Hematopoietic multipotent progenitor cell treated with erythropoietin and hydrocortisone succinate and interleukin-3 and kit ligand, for 6 days (in vitro differentiated cells): ENCODE data around the gene NR6A1.
"Not testable (repeated sequence)": the region's sequence is repeated elsewhere in the genome, so short reads cannot be mapped to it uniquely, and the experiment has no call there.

Source experiments
- DNase-seq: peaks from one replicate; pipeline ENCODE4 v3.0.0-alpha.2; 2015

The NR6A1 gene

DNA sequence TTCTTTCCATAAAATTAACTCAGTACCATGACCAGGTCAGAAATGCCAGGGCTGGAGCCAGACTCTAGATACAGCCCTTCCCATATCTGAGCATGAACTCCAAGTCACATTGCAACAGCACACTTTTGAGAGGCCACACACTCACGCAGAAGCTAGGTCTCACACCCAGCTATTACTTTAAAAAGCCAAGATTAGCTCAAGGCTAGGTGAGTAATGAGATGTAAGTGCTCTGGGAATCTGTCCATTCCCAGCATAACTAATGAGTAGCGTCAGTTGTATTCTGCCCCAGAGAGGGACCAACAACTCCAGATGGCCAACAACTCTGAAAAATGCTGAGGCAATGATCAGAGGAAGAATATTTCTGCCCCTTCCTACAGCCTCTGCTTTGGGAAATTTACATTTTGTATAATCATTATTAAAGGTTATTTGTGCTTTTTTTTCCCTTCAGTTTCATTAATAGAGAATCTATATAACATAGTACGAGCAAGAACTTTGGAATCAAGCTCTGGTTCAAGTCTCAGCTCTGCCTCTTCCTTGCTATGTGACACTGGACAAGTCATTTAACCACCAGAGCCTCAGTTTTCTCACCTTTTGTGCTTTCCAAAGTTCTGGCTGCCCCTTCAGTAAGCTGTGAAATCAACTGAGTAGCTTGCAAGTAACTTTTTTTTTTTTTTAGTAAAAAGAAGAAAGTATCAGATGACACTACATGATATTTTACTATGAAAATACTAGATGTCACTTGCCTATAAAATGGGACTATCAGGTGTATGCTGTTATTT is 118.3 kb downstream of the NR6A1 start:
- no peak for DNase-seq

DNA sequence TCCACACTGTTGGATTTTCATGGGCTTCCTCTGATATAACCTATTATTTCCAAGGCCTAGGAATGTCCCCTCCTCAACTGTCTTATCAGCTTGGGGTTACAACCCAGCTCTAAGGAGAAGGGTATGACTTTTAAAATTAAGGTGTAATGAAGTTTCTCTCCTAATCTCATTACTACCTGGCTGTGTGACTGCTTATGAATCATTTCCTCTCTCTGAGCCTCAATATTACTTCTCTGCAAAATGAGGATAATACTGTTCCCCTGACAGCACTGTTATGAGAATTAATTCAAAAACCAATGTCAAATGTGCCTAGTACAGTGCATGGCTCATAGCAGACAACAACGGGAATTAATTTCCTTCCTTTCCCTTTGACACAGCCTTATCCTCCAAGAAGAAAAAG is 118.9 kb downstream of the NR6A1 start:
- DNase-seq: no peak

DNA sequence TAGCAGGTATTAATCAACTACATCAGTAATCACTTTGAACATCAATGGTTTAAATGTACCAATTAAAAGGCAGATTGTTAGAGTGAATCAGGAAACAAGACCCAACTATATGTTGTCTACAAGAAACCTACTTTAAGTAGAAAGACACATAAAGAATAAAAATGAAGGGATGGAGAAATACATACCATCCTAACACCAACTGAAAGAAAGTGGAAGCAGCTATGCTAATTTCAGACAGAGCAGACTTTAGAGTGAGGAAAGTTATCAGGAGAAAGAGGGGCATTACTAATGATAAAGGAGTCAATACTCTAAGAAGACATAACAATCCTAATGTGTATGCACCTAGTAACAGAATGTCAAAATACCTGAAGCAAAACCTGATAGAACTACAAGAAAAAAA is 125.8 kb downstream of the NR6A1 start:
- no peak for DNase-seq

DNA sequence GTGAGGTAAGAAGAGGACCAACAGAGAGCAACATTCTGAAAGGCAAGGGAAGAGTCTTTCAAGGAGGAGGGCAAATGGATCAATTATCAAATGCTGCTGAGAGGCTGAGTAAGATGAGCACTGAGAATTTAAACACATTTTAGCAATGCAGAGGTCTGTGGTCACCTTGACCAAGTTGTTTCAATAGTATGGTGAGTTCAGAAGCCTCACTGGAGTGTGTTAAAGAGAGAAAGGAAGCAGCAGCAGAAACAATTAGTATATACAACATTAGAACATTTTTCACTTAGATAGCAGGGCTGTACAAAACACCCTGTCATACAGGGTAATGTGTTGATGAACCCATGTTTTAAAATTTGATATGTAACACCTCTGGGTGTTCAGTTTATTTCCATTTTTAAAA is 131.5 kb downstream of the NR6A1 start:
- no peak for DNase-seq

DNA sequence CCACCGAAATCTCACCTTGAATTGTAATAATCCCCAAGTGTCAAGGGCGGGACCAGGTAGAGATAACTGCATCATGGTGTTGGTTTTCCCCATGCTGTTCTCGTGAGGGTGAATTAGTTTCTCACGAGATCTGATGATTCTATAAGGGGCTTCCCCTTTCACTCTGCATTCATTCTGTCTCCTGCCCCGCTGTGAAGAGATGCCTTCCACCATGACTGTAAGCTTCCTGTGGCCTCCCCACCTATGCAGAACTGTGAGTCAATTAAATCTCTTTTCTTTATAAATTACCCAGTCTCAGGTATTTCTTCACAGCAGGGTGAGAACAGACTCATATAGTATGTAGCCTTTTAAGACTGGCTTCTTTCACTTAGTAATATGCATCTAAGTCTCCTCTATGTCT is 135.8 kb downstream of the NR6A1 start:
- no peak for DNase-seq

DNA sequence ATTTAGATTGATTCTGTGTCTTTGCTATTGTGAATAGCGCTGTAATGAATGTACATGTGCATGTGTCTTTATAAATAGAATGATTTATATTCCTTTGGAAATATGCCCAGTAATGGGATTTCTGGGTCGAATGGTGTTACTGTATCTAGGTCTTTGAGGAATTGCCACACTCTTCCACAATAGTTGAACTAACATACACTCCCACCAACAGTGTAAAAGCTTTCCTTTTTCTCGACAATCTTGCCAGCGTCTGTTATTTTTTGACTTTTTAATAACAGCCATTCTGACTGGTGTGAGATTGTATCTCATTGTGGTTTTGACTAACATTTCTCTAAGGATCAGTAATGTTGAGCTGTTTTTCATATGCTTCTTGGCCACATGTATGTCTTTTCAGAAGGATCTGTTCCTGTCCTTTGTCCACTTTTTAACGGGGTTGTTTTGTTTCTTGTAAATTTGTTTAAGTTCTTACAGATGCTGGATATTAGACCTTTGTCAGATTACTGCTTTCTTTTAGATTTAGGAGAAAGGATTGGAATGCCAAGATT is 139.0 kb downstream of the NR6A1 start:
- DNase-seq: peak; percentile 38

DNA sequence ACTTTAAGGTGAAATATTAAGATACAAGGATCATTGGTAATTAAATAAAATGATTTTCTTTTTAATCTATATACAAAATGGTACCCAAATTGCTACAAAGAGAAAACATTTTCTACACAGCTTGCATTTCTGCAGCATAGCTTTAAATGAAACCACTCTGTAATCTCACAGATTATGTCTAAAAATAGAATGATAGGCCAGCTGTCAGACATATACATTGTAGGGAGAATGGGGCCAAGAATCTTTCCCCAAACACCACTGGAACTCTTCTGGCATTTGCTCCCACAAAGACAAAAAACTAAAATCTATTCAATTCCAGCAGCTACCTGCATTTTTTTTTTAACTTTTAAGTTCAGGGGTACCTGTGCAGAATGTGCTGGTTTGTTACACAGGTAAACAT is 139.8 kb downstream of the NR6A1 start:
- DNase-seq: no peak

DNA sequence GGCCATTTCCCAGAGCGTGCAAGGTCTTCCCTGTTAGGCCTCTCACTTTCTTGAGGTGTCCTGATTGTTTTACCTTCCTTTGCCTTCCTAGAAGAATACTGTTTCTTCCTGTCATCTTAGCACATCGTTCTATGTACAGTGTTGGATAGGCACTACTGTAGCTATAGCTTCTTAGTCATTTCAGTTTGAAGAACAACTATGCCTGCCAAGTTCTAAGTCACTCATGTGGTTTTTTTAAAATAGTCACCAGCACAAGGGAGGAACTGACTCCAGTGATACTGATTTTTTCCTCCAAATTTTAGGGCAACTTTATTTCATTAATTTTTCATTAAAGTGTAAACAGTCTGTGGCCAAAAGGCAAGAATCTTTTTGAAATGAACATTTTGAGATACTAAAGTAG is 141.5 kb downstream of the NR6A1 start:
- DNase-seq: peak; percentile 28

DNA sequence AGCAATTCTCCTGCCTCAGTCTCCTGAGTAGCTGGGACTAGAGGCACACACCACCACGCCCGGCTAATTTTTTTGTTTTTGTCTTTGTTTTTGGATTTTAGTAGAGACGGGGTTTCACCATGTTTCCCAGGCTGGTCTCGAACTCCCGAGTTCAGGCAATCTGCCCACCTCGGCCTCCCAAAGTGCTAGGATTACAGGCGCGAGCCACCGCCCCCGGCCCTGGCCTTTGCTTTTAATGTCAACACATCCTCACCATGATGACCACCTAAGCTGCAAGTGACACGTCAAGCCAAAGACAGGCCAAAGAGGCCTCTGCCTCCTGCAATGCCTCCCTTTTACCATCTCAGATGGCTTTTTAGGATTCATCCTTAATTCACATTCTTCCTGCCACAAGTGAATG is 142.4 kb downstream of the NR6A1 start:
- DNase-seq: no peak

DNA sequence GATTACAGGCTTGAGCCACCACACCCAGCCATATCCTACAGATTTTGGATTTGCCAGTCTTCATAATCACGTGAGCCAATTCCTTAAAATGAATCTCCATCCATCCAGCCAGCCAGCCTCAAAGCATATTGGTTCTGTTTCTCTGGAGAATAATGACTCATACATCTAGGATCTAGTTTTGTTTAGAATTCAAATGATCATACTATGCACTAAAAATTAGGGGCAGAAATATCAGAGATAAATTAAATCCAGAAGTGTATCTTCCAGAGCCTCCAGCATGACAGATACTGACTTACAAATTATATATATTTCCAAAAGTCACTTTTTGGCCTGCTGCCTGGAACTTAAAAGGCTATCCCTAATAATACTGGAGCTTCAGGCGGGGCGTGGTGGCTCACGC is 144.8 kb downstream of the NR6A1 start:
- DNase-seq: no peak

DNA sequence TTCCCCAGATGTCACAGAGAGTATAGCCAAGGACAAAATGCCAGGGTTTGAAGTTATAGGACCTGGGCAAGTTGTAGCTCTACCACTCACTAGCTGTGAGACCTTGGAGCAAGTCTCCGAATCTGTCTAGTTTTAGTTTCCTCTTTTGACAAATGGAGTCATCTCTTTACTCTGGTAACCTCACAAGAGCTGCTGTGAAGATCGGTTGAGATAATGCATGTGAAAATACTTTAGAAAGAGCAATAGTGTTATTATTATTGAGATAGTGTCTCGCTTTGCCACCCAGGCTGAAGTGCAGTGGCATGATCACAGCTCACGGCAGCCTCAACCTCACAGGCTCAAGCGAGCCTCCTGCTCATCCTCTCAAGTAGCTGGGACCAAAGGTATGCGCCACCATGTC is 146.0 kb downstream of the NR6A1 start:
- peak; percentile 7 for DNase-seq

DNA sequence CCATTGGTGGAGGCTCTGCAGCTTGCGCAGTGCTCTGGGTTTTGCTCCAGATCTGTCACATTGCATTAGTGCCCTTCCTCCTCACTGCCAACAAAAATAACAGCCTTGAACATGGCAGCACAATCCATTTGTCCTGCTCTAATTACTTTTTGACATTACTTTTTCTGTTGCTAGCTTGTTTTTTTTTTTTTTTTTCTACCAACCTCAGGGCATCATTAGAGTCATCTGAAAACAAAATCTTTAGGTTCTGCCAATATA is 146.4 kb downstream of the NR6A1 start:
- DNase-seq: no peak

DNA sequence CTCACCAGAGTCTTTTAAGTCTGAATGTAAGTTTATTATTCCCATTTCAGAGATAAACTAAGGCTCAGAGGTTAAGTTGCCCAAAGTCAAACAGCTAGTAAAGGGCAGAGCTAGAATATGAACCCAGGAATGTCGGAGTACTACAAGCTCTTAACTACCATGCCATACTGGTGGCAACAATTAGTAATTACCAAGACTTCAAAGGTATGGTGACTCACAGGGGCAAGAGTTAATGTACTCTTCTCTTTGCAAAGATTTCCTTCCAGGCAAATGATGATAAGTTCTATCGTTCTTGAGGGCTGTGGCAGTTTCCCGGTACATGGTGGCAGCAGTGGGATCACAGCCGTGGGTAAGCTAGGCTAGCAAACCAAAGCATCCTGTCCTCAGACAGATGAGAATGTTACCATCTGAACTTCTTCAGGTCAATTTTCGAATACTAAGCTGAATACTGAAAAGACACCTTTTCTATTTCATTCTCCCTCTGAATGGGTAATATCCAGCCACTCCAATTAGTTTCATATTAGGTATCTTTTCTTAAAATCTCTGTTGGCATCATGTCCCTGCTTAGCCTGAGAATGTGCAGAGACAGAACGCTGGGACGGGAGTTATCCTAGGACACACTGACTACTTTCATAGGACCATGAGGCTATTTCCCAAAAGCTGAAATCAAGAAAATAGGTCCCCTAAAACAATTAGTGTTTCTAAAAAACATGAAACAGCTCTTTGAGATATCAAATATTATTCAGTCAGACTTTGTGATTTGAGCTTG is 147.0 kb downstream of the NR6A1 start:
- no peak for DNase-seq

DNA sequence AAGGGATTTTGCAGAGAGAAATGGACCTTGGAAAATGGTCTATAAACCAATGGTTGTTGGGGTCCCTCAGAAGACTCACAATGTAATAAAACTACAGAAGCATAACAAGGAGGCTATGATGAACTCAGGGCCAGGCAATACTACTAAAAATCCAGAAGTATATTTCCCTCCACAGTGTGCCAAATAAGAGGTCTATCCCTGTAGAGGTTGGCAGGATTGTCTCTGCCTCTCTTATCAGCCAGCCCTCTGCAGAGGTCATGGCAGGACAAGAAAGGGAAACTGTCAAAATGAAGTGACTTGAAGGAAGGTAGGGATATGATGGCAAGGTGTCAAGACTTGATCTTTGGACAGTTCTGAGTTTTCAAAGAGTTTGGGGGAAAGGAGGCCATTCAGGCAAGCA is 148.2 kb downstream of the NR6A1 start:
- peak; percentile 30 for DNase-seq

DNA sequence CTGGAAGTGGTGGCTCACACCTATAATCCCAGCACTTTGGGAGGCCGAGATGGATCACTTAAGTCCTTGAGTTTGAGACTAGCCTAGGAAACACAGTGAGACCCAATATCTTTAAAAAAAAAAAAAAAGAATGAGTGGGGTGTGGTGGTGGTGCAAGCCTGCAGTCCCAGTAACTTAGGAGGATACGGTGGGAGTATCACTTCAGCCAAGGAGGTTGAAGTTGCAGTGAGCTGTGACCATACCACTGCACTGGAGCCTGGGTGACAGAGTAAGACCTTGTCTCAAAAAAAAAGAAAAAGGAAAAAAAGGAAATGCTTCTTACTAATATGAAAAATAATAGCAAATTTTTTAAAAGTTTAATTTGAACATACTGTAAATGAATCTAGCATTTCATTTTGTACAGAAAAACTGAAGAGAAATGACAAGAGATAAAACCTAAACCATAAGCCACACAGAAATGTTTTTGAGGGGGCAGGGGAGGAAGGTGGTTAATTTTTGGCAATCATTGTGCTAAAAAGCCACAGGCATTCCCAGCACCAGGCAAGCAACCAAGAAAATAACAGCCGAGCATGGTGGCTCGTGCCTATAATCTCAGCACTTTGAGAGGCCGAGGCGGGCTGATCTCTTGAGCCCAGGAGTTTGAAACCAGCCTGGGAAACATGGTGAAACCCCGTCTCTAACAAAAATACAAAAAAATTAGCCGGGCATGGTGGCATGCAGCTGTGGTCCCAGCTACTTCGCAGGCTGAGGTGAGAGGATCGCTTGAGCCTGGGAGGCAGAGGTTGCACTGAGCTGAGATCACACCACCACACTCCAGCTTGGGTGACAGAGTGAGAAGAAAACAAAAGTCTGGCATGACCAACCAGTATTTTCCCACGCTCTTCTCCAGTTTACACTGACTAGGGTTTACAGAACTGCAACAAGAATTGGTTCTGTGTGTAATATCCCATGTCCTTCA is 149.5 kb downstream of the NR6A1 start:
- DNase-seq: peak; percentile 25

DNA sequence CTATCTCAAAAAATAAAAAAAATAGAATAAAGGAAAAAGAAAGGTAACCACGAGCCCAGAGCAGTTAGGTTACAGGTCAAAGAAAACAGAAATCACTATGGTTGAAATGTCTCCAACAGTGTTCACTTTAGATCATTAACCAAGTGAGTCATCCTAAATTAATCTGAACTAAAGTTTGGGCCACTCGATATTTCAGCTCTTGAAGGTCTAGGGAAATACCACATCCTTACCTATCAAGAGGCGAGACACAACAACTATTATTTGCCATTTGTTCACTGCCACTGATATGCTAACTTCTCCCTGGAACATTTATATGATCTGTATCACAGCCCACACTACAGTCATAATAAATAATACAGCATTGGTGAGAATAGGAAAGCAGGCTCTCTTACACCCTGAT is 152.6 kb downstream of the NR6A1 start:
- DNase-seq: no peak

DNA sequence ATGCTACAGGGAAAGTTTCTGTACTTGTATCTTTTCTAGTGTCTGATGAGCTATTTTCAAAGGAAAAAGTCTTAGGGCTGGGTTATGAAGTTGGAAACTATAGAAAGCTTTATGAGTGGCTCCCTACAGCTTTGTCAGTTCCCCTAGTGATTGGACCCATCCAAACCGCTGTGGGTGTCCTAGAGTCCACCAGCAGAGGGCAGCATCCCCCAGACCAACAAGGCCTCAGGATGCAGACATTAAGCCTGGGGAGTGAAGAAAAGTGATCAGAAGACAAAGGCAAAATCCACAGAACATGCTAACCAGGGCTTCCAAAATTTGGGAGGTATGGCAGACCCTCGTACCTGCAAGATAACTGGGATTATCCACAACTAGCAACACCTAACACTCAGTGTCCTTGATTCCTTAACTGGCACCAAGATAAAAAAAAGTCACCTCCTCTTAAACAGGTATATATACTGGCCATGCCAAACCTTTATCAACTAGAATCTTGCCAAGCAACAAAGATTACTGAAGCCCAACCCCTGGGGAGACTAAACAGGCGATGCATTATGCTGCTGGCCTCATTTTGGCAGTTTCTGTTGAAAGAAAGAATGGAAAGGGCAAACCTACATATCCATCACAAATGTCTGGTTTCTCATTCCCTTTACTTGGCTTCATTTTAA is 153.5 kb downstream of the NR6A1 start:
- DNase-seq: peak; percentile 90

DNA sequence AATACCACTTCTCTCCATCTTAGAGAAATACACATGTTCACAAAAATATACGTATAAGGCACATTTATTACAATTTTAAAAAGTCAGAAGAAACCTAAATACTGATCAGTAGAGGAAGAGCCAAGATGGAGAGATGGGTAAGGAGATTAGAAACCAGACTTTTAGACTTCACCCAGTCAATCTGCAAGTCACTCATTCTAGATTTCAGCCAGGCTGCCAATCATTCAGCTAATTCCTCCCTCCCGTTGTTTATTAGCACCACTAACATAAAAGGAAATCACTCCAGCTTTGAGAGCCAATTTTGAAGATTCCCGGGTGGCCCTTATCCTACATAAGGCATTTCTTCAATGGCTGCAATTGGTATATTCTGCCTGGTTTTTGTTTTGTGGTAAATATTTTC is 154.2 kb downstream of the NR6A1 start:
- peak; percentile 11 for DNase-seq

DNA sequence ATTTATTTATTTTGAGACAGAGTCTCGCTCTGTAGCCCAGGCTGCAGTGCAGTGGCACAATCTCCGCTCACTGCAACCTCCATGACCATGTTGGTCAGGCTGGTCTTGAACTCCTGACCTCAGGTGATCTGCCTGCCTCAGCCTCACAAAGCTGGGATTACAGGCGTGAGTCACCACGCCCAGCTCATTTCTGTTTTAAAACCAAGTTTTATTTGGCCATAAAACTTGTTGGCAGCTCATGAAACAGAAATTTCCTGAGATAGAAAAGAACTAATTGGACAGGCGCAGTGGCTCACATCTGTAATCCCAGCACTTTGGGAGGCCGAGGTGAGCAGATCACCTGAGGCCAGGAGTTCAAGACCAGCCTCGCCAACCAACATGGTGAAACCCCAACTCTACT is 155.3 kb downstream of the NR6A1 start:
- not testable (repeated sequence) for DNase-seq

DNA sequence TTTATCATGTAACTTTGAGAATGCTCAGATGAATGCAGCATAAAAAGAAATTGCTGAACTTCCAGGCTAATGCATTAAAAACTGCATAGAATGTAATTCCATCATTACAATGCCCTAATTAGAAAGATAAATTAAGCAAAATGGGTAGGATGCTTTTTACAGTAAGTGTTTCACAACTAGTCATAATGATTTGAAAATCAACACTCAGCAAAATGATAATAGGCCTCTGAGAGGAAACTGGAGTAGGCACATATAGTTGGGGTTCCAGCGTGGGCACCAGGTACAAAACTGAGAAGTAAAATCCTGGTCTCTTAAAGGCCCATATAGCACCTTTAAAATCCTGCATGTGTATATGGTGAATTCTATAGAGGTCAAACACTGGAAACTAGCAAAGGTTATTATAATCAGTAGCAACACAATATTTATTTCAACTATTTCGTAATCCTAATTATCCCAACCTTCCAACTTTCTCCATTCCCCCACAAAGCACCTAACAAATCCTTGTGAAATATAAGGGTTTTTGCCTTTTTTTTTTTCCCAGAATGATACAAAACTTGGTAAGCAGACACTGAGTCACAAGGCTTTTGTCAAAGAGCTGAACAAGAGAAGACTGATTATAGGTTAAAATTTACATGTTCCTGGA is 155.9 kb downstream of the NR6A1 start:
- no peak for DNase-seq

DNA sequence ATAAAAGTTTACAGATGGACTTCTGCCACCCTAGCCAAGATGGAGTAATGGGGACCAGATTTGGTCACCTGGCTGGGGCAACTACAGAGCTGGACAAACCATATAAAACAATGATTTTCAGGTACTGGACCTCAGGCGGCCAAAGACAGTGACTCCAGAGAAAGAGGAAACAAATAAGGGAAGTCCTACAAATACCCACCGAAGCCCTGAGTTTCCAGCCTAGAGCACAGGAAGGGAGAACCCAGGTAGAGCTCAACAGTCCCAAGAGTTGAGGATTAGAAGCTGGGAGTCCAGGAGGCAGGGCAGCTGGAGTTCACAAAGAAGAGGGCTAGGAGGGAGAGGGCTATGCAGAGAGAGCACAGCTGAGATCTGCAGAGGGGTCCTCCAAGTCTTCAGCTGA is 157.3 kb downstream of the NR6A1 start:
- no peak for DNase-seq

DNA sequence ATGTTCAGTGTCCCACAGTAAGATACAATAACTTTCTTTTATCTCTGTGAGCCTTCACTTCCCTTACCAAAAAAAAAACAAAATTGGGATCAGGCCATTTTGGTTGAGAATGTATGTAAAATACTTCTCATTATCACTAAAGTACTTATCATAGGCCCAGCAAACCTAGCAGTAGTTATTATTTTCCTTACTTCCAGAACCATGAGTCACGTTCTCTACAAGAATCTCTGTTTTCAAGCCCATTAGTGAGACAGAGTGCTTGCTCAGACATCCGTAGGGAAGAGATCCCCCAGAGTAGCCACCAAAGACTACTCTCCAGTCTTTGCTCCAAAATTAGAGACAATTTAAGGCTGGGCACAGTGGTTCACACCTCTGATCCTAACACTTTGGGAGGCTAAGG is 160.0 kb downstream of the NR6A1 start:
- DNase-seq: no peak
